Measurements from ENCODE around the gene GYPE.
"Not testable (repeated sequence)": the region's sequence is repeated elsewhere in the genome, so short reads cannot be mapped to it uniquely, and the experiment has no call there.

GYPE gene

DNA sequence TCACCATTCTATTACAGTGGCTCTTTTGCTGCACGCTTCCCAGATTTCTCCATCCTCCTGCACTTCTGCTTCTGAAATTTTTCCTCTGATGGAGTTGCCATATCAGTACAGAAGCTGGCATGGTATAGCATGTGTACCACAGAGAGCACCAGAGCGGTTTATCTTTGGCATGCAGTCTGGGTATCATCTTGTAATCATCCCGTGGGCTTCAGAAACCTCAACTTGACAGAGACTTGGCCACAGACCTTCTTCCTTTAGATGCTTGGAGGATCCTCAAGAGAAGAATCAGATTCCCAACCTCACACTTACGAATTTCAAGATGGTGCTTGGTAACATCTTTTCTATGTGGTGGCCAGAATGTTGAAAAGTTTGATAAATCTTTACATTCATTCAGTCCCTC, 71.2 kb downstream of the GYPE start:
- H3K27ac Mint-ChIP-seq, H3K4me3 Mint-ChIP-seq, H3K4me1 Mint-ChIP-seq, H3K36me3 Mint-ChIP-seq, H3K27me3 Mint-ChIP-seq: not testable (repeated sequence)
- H3K9me3 Mint-ChIP-seq = peaks cover 25% of the 10 kb centered on the region

DNA sequence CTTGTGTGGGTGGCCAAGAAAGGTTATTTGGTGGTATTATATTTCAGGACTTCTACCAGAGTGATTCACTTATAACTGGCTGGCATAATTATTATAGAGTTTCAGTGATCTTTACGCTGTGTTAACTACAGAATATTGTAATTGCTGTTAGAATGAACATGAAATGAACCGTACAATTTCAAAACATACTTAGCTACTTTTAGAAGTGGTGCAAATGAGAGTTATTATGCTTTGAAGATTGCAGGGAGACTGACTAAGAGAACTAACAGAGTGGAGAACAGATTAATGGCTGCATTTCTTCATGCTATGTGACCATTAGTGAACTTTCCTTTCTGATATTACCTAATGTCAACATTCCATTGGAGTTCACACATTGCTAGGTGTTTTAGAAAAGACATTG, 71.7 kb downstream of the GYPE start:
- H3K4me1 Mint-ChIP-seq, H3K27me3 Mint-ChIP-seq, H3K36me3 Mint-ChIP-seq, H3K4me3 Mint-ChIP-seq, H3K27ac Mint-ChIP-seq: not testable (repeated sequence)
- peaks cover 25% of the 10 kb centered on the region for H3K9me3 Mint-ChIP-seq

DNA sequence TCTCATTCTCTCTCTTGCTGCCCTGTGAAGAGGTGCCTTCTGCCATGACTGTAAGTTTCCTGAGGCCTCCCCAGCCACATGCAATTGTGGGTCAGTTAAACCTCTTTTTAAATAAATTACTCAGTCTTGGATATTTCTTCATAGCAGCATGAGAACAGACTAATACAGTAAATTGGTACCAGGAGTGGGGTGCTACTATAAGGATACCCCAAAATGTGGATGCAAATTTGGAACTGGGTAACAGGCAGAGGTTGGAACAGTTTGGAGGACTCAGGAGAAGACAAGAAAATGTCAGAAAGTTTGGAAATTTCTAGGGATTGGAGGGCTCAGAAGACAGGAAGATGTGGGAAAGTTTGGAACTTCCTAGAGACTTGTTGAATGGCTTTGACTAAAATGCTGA, 74.8 kb downstream of the GYPE start:
- not testable (repeated sequence) for H3K4me1 Mint-ChIP-seq, H3K27ac Mint-ChIP-seq, H3K36me3 Mint-ChIP-seq, H3K4me3 Mint-ChIP-seq, H3K27me3 Mint-ChIP-seq
- peaks cover 23% of the 10 kb centered on the region for H3K9me3 Mint-ChIP-seq

DNA sequence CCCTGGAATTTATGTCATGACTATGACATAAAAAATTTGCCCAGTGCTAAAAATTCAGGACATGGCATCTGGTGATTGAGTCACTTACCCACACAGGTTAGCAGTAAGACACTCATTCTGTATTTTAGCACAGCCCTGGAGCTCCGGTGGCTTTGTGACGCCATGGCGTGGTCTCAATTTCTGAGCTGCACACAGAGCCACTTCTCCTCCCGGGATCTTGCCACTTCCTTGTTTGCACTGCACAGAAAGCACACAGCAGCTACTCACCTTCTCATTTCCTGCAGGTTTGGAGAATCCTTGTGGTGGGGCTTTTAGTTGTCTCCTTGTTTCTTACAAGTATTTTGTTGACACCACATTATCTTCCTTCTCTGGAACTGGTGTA, 76.1 kb downstream of the GYPE start:
- not testable (repeated sequence) for H3K27me3 Mint-ChIP-seq, H3K27ac Mint-ChIP-seq, H3K4me1 Mint-ChIP-seq, H3K36me3 Mint-ChIP-seq, H3K4me3 Mint-ChIP-seq
- peaks cover 16% of the 10 kb centered on the region for H3K9me3 Mint-ChIP-seq

Measured in activated naive CD4-positive, alpha-beta T cell treated with anti-CD3 and anti-CD28 coated beads, Interleukin-2, amount 50 U/mL, for 24 hours (primary cell).